IMR-90 (cell line): ENCODE data around the gene SEC31B. TPM values are rescaled to one million over a fixed set of nuclear protein-coding genes. Genes with fewer than 3 reads are reported as not detected.

Experiments
- ATAC-seq: fragments of 200-7000 bp; cut with Tn5 transposase; 2 replicates; pipeline ENCODE4 v1.9.1; 2020; ENCODE audit warnings: low read depth, mild to moderate bottlenecking, moderate library complexity
- BruUV-seq: library from RNA; stranded (reverse); fragments of 400-500 nt; replicated peaks from 2 replicates; lab custom pipeline; 2021; lab: Mats Ljungman, UMichigan
- CTCF ChIA-PET: fragments of 300-600 bp; formaldehyde crosslinking; extraction: SDS; loops from one replicate; lab custom pipeline; 2021; ENCODE audit warnings: antibody characterized with exemption; lab: Yijun Ruan, JAX
- POLR2A ChIA-PET: fragments of 300-600 bp; sonication (Branson Sonifier 250); formaldehyde crosslinking; loops from one replicate; lab custom pipeline; 2022; ENCODE audit warnings: antibody characterized with exemption; ENCODE audit not compliant: unreplicated experiment; lab: Charles Lee
- DNase-seq: peaks from one replicate; pipeline ENCODE4 v3.0.0; 2013
- H2AFZ ChIP-seq: replicated peaks from 2 replicates; pipeline ENCODE3; 2013; ENCODE audit warnings: low read length, mild to moderate bottlenecking; ENCODE audit not compliant: poor library complexity
- H2AK5ac ChIP-seq: 2 replicates; pipeline ENCODE4 v1.6.1; 2013; ENCODE audit warnings: low read depth, low read length, inconsistent platforms
- H2AK9ac ChIP-seq: replicated peaks from 2 replicates; pipeline ENCODE3; 2013; ENCODE audit warnings: mild to moderate bottlenecking, low read depth, low read length, moderate library complexity; ENCODE audit not compliant: poor library complexity
- H2BK120ac ChIP-seq: 2 replicates; pipeline ENCODE4 v1.6.1; 2013; ENCODE audit warnings: low read depth, low read length, inconsistent platforms
- H2BK15ac ChIP-seq: 3 replicates; pipeline ENCODE4 v1.6.1; 2013; ENCODE audit warnings: low read depth, low read length, inconsistent platforms
- H2BK20ac ChIP-seq: 2 replicates; pipeline ENCODE4 v1.6.1; 2013; ENCODE audit warnings: low read depth, mild to moderate bottlenecking, inconsistent platforms, low read length, moderate library complexity
- H2BK5ac ChIP-seq: 2 replicates; pipeline ENCODE4 v1.6.1; 2013; ENCODE audit warnings: mild to moderate bottlenecking, low read depth, low read length, inconsistent platforms; ENCODE audit not compliant: poor library complexity, severe bottlenecking
- H3K14ac ChIP-seq: replicated peaks from 2 replicates; pipeline ENCODE4 v1.6.1; 2013; ENCODE audit warnings: low read depth, low read length, inconsistent platforms
- H3K18ac ChIP-seq: 2 replicates; pipeline ENCODE4 v1.6.1; 2013; ENCODE audit warnings: low read depth, low read length, control low read depth
- H3K23ac ChIP-seq: 2 replicates; pipeline ENCODE4 v1.6.1; 2013; ENCODE audit warnings: low read depth, low read length, inconsistent platforms
- H3K27ac ChIP-seq: 2 replicates; pipeline ENCODE4 v1.5.1; 2013; ENCODE audit warnings: mild to moderate bottlenecking, control low read depth, low read length; ENCODE audit not compliant: insufficient read depth
- H3K27me3 ChIP-seq: 2 replicates; pipeline ENCODE4 v1.6.1; 2013; ENCODE audit warnings: low read length; ENCODE audit not compliant: control insufficient read depth, insufficient read depth
- H3K36me3 ChIP-seq: 2 replicates; pipeline ENCODE4 v1.6.1; 2013; ENCODE audit warnings: low read length, mixed read lengths; ENCODE audit not compliant: control insufficient read depth, insufficient read depth
- H3K4ac ChIP-seq: 2 replicates; pipeline ENCODE4 v1.6.1; 2013; ENCODE audit warnings: low read depth, low read length, inconsistent platforms
- H3K4me1 ChIP-seq: 2 replicates; pipeline ENCODE4 v1.6.1; 2013; ENCODE audit warnings: low read length, mixed read lengths; ENCODE audit not compliant: control insufficient read depth, insufficient read depth
- H3K4me2 ChIP-seq: 2 replicates; pipeline ENCODE4 v1.6.1; 2013; ENCODE audit warnings: low read depth, mild to moderate bottlenecking, control low read depth, low read length, moderate library complexity
- H3K4me3 ChIP-seq: 2 replicates; pipeline ENCODE4 v1.5.1; 2013; ENCODE audit warnings: low read depth, mild to moderate bottlenecking, control low read depth, low read length, moderate library complexity; ENCODE audit not compliant: insufficient read depth
- H3K56ac ChIP-seq: 2 replicates; pipeline ENCODE4 v1.6.1; 2013; ENCODE audit warnings: low read length, inconsistent platforms; ENCODE audit not compliant: insufficient read depth; ENCODE audit errors: extremely low read depth
- H3K79me1 ChIP-seq, 2 experiments: 2 replicates each; pipeline ENCODE4 v1.6.1; 2013; ENCODE audit warnings: low read length in 2 of 2, inconsistent platforms in 1 of 2, low read depth in 1 of 2
- H3K9ac ChIP-seq: 2 replicates; pipeline ENCODE4 v1.6.1; 2013; ENCODE audit warnings: low read depth, low read length, control low read depth
- H3K9me1 ChIP-seq: 2 replicates; pipeline ENCODE4 v1.6.1; 2013; ENCODE audit warnings: low read length, inconsistent platforms; ENCODE audit not compliant: insufficient read depth
- H3K9me3 ChIP-seq: 2 replicates; pipeline ENCODE4 v1.6.1; 2013; ENCODE audit warnings: low read length; ENCODE audit not compliant: control insufficient read depth, insufficient read depth
- H4K20me1 ChIP-seq: 2 replicates; pipeline ENCODE4 v1.6.1; 2013; ENCODE audit warnings: low read length, inconsistent platforms; ENCODE audit not compliant: insufficient read depth
- H4K5ac ChIP-seq: 2 replicates; pipeline ENCODE4 v1.6.1; 2013; ENCODE audit warnings: mild to moderate bottlenecking, low read depth, low read length, control low read depth
- H4K8ac ChIP-seq, 2 experiments: 2 replicates each; pipeline ENCODE4 v1.6.1; 2013; ENCODE audit warnings: low read depth in 2 of 2, low read length in 2 of 2, control low read depth in 1 of 2, inconsistent platforms in 1 of 2
- H4K91ac ChIP-seq: 2 replicates; pipeline ENCODE4 v1.6.1; 2013; ENCODE audit warnings: low read depth, low read length, inconsistent platforms; ENCODE audit not compliant: insufficient read depth
- MAZ ChIP-seq: IDR thresholded peaks from 2 replicates; pipeline ENCODE4 v1.6.1; 2012; ENCODE audit warnings: low read depth, mild to moderate bottlenecking, low read length, improper control_type of control experiment, moderate library complexity, borderline replicate concordance
- POLR2A ChIP-seq: IDR thresholded peaks from 2 replicates; pipeline ENCODE4 v1.6.1; 2012; ENCODE audit warnings: mild to moderate bottlenecking, low read depth, low read length
- WGBS, 2 experiments: methylation state at CpG; one replicate each; pipeline versions ENCODE4 v1.1.5 to v1.1.7; 2013; ENCODE audit warnings: missing lambda C conversion rate in 2 of 2; ENCODE audit not compliant: insufficient read length in 1 of 2; ENCODE audit errors: extremely low coverage in 2 of 2; 5-methylcytosine and 5-hydroxymethylcytosine counted together
- dilution Hi-C: fragments of 300-500 bp; cut with HindIII; formaldehyde crosslinking; loops from one replicate; pipeline ENCODE4 v1.14.3; 2018; ENCODE audit warnings: low sequenced_read_pairs; ENCODE audit not compliant: unreplicated experiment
- in situ Hi-C: fragments of 300-500 bp; cut with MboI; formaldehyde crosslinking; loops from 3 replicates; pipeline ENCODE4 v1.14.3; 2019; ENCODE audit warnings: low sequenced_read_pairs, inconsistent platforms, mixed read lengths
- intact Hi-C: fragments of 100-400 bp; cut with micrococcal nuclease; formaldehyde crosslinking; loops from 2 replicates; pipeline ENCODE4 v1.10.0; 2022
- polyA plus RNA-seq, 3 experiments: library from polyadenylated mRNA; depleted of rRNA; stranded (reverse); fragments of >200 nt; gene quantifications; 2 replicates each; pipeline ENCODE4 v1.2.3, GENCODE V29; 2012; ENCODE audit warnings: low replicate concordance in 1 of 3
- total RNA-seq: library from RNA; depleted of rRNA; stranded (reverse); fragments of >200 nt; gene quantifications from 2 replicates; pipeline ENCODE4 v1.2.3, GENCODE V29; 2012

Gene SEC31B
- total and polyA plus RNA-seq, 2 of the 4 experiments (the other 2 are of a cell fraction), result 1.3 to 8.1 TPM

- Histone ChIP-seq H3K9ac (no peak overlapping the region), H3K56ac (no peak overlapping the region), H2BK15ac (no peak overlapping the region), H3K4me2 (no peak overlapping the region), H2BK120ac (no peak overlapping the region), H4K91ac (no peak overlapping the region), H4K5ac (no peak overlapping the region), H3K9me1 (no peaks in the 10 kb centered on the region), H2AK9ac (peak overlapping the region; percentile 39), H3K14ac (no peak overlapping the region), H3K4me1 (peaks cover 4% of the 10 kb centered on the region; the same call in 1 of the 2 replicates), H3K4me3 (no peak overlapping the region), H3K23ac (no peak overlapping the region), H3K36me3 (peaks cover 20% of the 10 kb centered on the region), H3K18ac (no peak overlapping the region), H3K4ac (no peak overlapping the region), H3K79me1 (no peaks in the 10 kb centered on the region), H2BK20ac (no peak overlapping the region), H2AFZ (no peak overlapping the region), H4K8ac (no peak overlapping the region), H2BK5ac (no peak overlapping the region), H3K9me3 (no peaks in the 10 kb centered on the region), H4K20me1 (no peaks in the 10 kb centered on the region; the same call in 1 of the 2 replicates), H3K27ac (no peak overlapping the region), H3K27me3 (peaks cover 19% of the 10 kb centered on the region), H2AK5ac (no peak overlapping the region)
- in situ Hi-C loops, result no loop called here
- POLR2A ChIA-PET, result no interaction called here
- no peak for TF ChIP-seq MAZ
- TF ChIP-seq POLR2A, result no peak
- WGBS, 2 experiments, result 83% methylated on average over 3 of the region's 10 CpGs; no CpG with 5 or more reads in 1 of the 2 experiments
- dilution Hi-C loops, result no loop called here
- intact Hi-C loops, result no loop called here
- CTCF ChIA-PET, result no interaction called here
- DNase-seq (no peak), ATAC-seq (no peak)
- no TSS peak for BruUV-seq
These were observed 33.7 kb downstream of the SEC31B start for GRCh38 chr10:100485801-100486495.
